BE2C (cell line): ENCODE measurements around the gene MB21D2.

ENCODE experiments used
- DNase-seq: peaks from one replicate; pipeline ENCODE4 v3.0.0-alpha.2; 2020
- H3K27me3 ChIP-seq: fragments of 250-450 bp; sonication (Bioruptor Pico); 2 replicates; pipeline ENCODE4 v1.5.1; 2020; ENCODE audit warnings: mild to moderate bottlenecking
- H3K36me3 ChIP-seq: fragments of 250-450 bp; sonication (Bioruptor Pico); 2 replicates; pipeline ENCODE4 v1.5.1; 2020; ENCODE audit warnings: mild to moderate bottlenecking
- H3K4me1 ChIP-seq: fragments of 250-450 bp; sonication (Bioruptor Pico); 2 replicates; pipeline ENCODE4 v1.5.1; 2020
- H3K4me3 ChIP-seq: 2 replicates; pipeline ENCODE4 v1.5.1; 2011; ENCODE audit warnings: low read depth, low read length
- H3K9me3 ChIP-seq: fragments of 250-450 bp; sonication (Bioruptor Pico); 2 replicates; pipeline ENCODE4 v1.5.1; 2020
- TF ChIP-seq, protein P1 (sequence below): IDR thresholded peaks from 2 replicates; pipeline ENCODE4 v1.5.1; 2012; ENCODE audit warnings: mild to moderate bottlenecking, low read depth, low read length

The MB21D2 gene

DNA sequence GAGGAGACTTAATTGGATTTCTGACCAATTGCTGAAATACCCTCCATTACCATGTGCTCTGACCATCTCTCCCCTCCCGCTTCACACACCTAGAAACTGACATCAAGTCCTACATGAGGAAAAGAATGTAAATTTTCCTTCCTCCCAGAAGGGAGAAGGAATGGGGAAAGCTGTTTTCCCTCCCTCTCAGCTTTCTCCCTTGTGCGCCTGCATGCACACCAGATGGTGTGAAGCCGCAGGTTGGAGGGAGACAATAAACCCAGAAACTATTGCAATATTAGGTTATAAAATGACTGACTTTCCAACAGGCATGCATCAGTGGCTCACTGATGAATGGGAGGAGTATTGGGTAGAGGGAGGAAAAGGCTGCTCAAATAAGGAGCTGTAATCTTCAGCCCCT, 50.9 kb downstream of the MB21D2 start:
- no peak overlapping the region for H3K4me3 ChIP-seq
- no peaks in the 10 kb centered on the region for H3K9me3 ChIP-seq
- no peak for DNase-seq
- H3K27me3 ChIP-seq: no peaks in the 10 kb centered on the region
- H3K36me3 ChIP-seq: no peaks in the 10 kb centered on the region
- TF ChIP-seq, protein P1, sequence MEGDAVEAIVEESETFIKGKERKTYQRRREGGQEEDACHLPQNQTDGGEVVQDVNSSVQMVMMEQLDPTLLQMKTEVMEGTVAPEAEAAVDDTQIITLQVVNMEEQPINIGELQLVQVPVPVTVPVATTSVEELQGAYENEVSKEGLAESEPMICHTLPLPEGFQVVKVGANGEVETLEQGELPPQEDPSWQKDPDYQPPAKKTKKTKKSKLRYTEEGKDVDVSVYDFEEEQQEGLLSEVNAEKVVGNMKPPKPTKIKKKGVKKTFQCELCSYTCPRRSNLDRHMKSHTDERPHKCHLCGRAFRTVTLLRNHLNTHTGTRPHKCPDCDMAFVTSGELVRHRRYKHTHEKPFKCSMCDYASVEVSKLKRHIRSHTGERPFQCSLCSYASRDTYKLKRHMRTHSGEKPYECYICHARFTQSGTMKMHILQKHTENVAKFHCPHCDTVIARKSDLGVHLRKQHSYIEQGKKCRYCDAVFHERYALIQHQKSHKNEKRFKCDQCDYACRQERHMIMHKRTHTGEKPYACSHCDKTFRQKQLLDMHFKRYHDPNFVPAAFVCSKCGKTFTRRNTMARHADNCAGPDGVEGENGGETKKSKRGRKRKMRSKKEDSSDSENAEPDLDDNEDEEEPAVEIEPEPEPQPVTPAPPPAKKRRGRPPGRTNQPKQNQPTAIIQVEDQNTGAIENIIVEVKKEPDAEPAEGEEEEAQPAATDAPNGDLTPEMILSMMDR: no peak
- H3K4me1 ChIP-seq: no peaks in the 10 kb centered on the region

DNA sequence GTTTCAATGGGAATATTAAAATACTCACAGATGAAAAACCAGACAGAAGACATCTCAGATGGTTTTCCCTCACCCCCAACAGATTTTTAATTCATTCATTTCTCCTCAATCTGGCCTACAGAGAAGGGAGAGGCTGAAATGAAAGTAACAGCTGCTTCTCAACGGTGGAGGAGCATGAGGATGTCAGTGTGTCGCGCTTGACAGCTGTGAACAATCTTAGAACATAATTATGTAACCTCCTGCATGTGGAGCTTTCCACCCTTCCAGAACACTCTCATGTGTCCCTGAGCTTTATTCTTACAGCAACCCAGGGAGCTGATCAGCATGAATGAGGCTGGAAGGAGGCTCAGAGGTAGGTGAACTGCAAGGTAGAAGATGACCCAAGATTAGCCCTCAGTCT, 52.7 kb downstream of the MB21D2 start:
- Histone ChIP-seq H3K36me3 (no peaks in the 10 kb centered on the region), H3K4me3 (no peak overlapping the region), H3K9me3 (no peaks in the 10 kb centered on the region), H3K4me1 (no peaks in the 10 kb centered on the region), H3K27me3 (no peaks in the 10 kb centered on the region)
- DNase-seq: no peak
- TF ChIP-seq, protein P1: no peak

DNA sequence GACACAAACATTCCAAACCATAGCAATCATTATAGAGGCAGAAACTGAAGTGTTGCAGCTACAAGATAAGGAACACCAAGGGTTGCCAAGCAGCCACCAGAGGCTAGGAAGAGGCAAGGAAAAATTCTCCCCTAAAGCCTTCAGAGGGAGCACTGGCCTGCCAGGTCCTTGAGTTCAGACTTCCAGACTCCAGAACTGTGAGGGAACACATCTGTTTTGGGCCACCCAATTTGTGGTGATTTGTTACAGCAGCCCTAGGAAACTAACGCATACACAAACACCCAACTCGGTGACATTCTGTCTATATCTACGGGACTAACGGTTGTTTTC, 54.6 kb downstream of the MB21D2 start:
- DNase-seq: no peak
- H3K9me3 ChIP-seq: no peaks in the 10 kb centered on the region
- TF ChIP-seq, protein P1: no peak
- H3K27me3 ChIP-seq: no peaks in the 10 kb centered on the region
- H3K36me3 ChIP-seq: no peaks in the 10 kb centered on the region
- H3K4me1 ChIP-seq: no peaks in the 10 kb centered on the region
- no peak overlapping the region for H3K4me3 ChIP-seq

DNA sequence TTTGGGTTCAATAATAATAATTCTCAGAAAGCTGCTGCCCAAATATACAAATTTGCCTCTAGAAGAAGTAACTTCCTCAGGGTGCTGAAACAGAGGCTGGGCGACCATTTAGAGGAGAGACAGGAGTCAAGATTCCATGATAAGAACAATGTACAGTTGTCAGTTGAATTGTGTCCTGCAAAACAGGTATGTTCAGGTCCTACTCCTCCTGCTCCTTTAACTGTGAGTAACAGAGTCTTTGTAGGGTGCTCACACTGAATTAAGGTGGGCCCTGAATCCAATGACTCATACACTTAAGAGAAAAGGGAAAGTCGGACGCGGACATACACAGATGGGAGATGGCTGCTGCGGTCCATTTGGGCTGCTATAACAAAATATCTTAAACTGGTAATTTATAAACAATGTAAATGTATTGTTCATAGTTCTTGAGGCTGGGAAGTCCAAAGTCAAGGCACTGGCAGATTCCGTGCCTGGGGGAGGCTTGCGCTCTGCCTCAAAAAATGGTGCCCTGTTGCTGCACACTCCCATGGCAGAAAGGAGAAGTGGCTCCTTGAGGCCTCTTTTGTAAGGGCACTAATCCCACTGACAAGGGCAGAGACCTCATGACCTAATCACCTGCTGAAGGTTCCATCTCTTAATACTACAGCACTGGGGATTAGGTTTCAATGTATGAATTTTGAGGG, 55.1 kb downstream of the MB21D2 start:
- Histone ChIP-seq H3K4me1 (no peaks in the 10 kb centered on the region), H3K4me3 (no peak overlapping the region), H3K27me3 (no peaks in the 10 kb centered on the region), H3K9me3 (no peaks in the 10 kb centered on the region), H3K36me3 (no peaks in the 10 kb centered on the region)
- DNase-seq: no peak
- TF ChIP-seq, protein P1: no peak

DNA sequence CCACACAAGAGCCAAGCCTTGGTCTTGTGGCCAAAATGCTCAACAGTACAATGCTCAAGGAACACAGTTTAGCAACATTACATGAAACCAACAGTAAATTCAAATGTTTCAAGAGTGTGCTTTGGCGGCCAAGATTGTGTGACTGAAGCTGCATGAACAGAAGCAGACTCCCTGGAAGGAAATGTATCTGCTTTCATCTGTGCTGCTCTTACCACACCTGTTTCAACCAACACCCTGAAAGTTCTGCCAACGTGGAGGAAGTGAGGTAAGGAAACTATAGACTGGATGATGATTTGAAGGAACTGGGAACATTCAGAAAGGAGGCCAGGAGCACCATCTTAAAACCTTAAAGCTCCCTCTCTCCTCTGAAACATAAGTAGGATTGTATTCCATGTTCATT, 55.7 kb downstream of the MB21D2 start:
- H3K4me3 ChIP-seq: no peak overlapping the region
- no peaks in the 10 kb centered on the region for H3K27me3 ChIP-seq
- no peaks in the 10 kb centered on the region for H3K9me3 ChIP-seq
- H3K36me3 ChIP-seq: no peaks in the 10 kb centered on the region
- TF ChIP-seq, protein P1: no peak
- DNase-seq: no peak
- H3K4me1 ChIP-seq: no peaks in the 10 kb centered on the region

DNA sequence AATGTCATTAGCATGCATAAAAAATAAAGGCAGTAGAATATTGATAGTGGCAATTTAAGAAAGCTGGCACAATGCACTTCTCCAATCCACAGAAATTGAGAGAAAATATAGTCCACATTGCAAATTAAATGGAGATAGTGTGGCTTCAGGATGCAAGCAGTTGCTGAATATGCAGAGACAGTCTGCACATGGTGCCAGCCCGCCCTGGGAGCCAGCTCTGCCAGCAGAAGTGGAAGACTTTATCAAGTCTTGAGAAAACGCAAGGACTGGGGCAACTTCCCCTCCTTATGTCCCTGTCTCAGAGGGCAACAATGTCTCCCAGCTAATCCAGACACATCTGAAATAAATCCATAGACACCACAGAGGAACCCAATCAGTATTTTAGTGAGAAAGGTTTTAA, 57.2 kb downstream of the MB21D2 start:
- TF ChIP-seq, protein P1: no peak
- Histone ChIP-seq H3K27me3 (no peaks in the 10 kb centered on the region), H3K4me3 (no peak overlapping the region), H3K9me3 (no peaks in the 10 kb centered on the region), H3K4me1 (no peaks in the 10 kb centered on the region), H3K36me3 (no peaks in the 10 kb centered on the region)
- no peak for DNase-seq
